Esophagus squamous epithelium (tissue), 5 donors: ENCODE results near the gene LTBP1. TPM values are rescaled to one million over a fixed set of nuclear protein-coding genes. Genes with fewer than 3 reads are reported as not detected.

ENCODE experiments used
- DNase-seq: peaks from one replicate; lab custom pipeline; 2025; lab: John Stamatoyannopoulos, UW
- H3K27ac ChIP-seq, 4 donors: fragments of 200-600 bp; sonication (generic); one replicate each; pipeline ENCODE4 v1.5.1; 2016 to 2019; ENCODE audit warnings: mild to moderate bottlenecking in 1 of 4
- H3K27me3 ChIP-seq, 4 donors: fragments of 200-600 bp; sonication (generic); 1 replicate in 3 of 4; 2 replicates in 1 of 4; pipeline versions ENCODE4 v1.5.1 to v1.6.0; 2017 to 2021; ENCODE audit warnings: antibody characterized with exemption in 1 of 4
- H3K36me3 ChIP-seq, 3 donors: fragments of 200-600 bp; sonication (generic); one replicate each; pipeline ENCODE4 v1.5.1; 2016 to 2019
- H3K4me1 ChIP-seq, 3 donors: fragments of 200-600 bp; sonication (generic); one replicate each; pipeline ENCODE4 v1.5.1; 2017 to 2019
- H3K4me3 ChIP-seq, 4 donors: fragments of 200-600 bp; sonication (generic); 1 replicate in 3 of 4; 2 replicates in 1 of 4; pipeline ENCODE4 v1.5.1; 2016 to 2019; ENCODE audit warnings: mild to moderate bottlenecking in 2 of 4, moderate library complexity in 1 of 4
- H3K9me3 ChIP-seq, 3 donors: fragments of 200-600 bp; sonication (generic); one replicate each; pipeline ENCODE4 v1.5.1; 2016 to 2019
- CTCF ChIP-seq, 6 experiments: fragments of 450-650 bp in 4 of 6; fragments of 200-600 bp in 2 of 6; sonication (generic) in 2 of 6; IDR thresholded peaks; one replicate each; pipeline ENCODE4 v1.5.1; 2016 to 2019; ENCODE audit warnings: antibody characterized with exemption in 6 of 6, mild to moderate bottlenecking in 4 of 6, moderate library complexity in 4 of 6
- POLR2A ChIP-seq, 4 donors: fragments of 450-650 bp; IDR thresholded peaks; one replicate each; pipeline ENCODE4 v1.6.1; 2017; ENCODE audit warnings: antibody characterized with exemption in 4 of 4, mild to moderate bottlenecking in 4 of 4, moderate library complexity in 3 of 4
- WGBS, 2 donors: methylation state at CpG; one replicate each; pipeline ENCODE4 v1.1.5; 2018; 5-methylcytosine and 5-hydroxymethylcytosine counted together
- intact Hi-C: fragments of 100-400 bp; cut with DNase I; formaldehyde crosslinking; loops from one replicate; pipeline ENCODE4 v1.15.0; 2022
- total RNA-seq, 4 donors: library from RNA; depleted of rRNA; stranded (reverse); fragments of >200 nt; gene quantifications; one replicate each; pipeline ENCODE4 v1.1.0, GENCODE V29; 2016
- donor health status: DM: yes; HTN: yes; CAD: no.

The LTBP1 gene
- total RNA-seq, 4 donors from 2014 or later, result 5.5 to 69.4 (median 32.6) TPM

- intact Hi-C loops, result no loop called here
- H3K27ac ChIP-seq, result no peak overlapping the region
- H3K9me3 ChIP-seq, result no peaks in the 10 kb centered on the region
- H3K36me3 ChIP-seq, result no peaks in the 10 kb centered on the region
- TF ChIP-seq CTCF (IDR thresholded peaks at IDR 0.05) (no peak), POLR2A (IDR thresholded peaks at IDR 0.05) (no peak)
- H3K4me1 ChIP-seq, result peaks cover 0 to 8% (median 5%) of the 10 kb centered on the region in 3 donors
- no peak overlapping the region for H3K4me3 ChIP-seq
- WGBS, 2 donors, result 63 to 81% methylated on average over 4 of the region's 4 CpGs
- no peaks in the 10 kb centered on the region for H3K27me3 ChIP-seq
- DNase-seq, result no peak
These were observed 431.9 kb downstream of the LTBP1 start for GRCh38 chr2:33378556-33379210.

GRCh38 chr2:33380001-33380609 is 433.4 kb downstream of the LTBP1 start:
- intact Hi-C loops, result no loop called here
- Histone ChIP-seq H3K27ac (no peak overlapping the region), H3K4me3 (no peak overlapping the region), H3K9me3 (no peaks in the 10 kb centered on the region), H3K4me1 (peaks cover 0 to 5% (median 3%) of the 10 kb centered on the region in 3 donors), H3K27me3 (no peaks in the 10 kb centered on the region), H3K36me3 (no peaks in the 10 kb centered on the region)
- no peak for DNase-seq
- 75 to 81% methylated on average over 7 to 8 of the region's 8 CpGs for WGBS, 2 donors
- TF ChIP-seq POLR2A (IDR thresholded peaks at IDR 0.05) (no peak), CTCF (IDR thresholded peaks at IDR 0.05) (peak in 5 of 6 experiments; percentile 8 to 63 (median 40))

GRCh38 chr2:33380719-33381118 is 434.0 kb downstream of the LTBP1 start:
- intact Hi-C loops, result no loop called here
- no peak overlapping the region for H3K27ac ChIP-seq
- 60 to 71% methylated on average over 2 of the region's 2 CpGs for WGBS, 2 donors
- H3K4me1 ChIP-seq, result peaks cover 0 to 5% (median 0%) of the 10 kb centered on the region in 3 donors
- DNase-seq, result no peak
- H3K27me3 ChIP-seq, result no peaks in the 10 kb centered on the region
- TF ChIP-seq CTCF (IDR thresholded peaks at IDR 0.05) (no peak), POLR2A (IDR thresholded peaks at IDR 0.05) (no peak)
- no peaks in the 10 kb centered on the region for H3K36me3 ChIP-seq
- H3K4me3 ChIP-seq, result no peak overlapping the region
- no peaks in the 10 kb centered on the region for H3K9me3 ChIP-seq

GRCh38 chr2:33381301-33381858 is 434.6 kb downstream of the LTBP1 start:
- Histone ChIP-seq H3K4me3 (no peak overlapping the region), H3K27me3 (no peaks in the 10 kb centered on the region), H3K27ac (no peak overlapping the region), H3K36me3 (no peaks in the 10 kb centered on the region), H3K4me1 (peaks cover 0 to 5% (median 0%) of the 10 kb centered on the region in 3 donors), H3K9me3 (no peaks in the 10 kb centered on the region)
- TF ChIP-seq POLR2A (IDR thresholded peaks at IDR 0.05) (no peak), CTCF (IDR thresholded peaks at IDR 0.05) (no peak)
- DNase-seq, result no peak
- WGBS, 2 donors, result 78 to 91% methylated on average over 4 of the region's 4 CpGs
- intact Hi-C loops, result no loop called here
